NCI-H226 (cell line): ENCODE measurements around the gene SPACA7.

Source experiments
- DNase-seq: peaks from one replicate; pipeline ENCODE4 v3.0.0-alpha.2; 2015

SPACA7 gene

DNA sequence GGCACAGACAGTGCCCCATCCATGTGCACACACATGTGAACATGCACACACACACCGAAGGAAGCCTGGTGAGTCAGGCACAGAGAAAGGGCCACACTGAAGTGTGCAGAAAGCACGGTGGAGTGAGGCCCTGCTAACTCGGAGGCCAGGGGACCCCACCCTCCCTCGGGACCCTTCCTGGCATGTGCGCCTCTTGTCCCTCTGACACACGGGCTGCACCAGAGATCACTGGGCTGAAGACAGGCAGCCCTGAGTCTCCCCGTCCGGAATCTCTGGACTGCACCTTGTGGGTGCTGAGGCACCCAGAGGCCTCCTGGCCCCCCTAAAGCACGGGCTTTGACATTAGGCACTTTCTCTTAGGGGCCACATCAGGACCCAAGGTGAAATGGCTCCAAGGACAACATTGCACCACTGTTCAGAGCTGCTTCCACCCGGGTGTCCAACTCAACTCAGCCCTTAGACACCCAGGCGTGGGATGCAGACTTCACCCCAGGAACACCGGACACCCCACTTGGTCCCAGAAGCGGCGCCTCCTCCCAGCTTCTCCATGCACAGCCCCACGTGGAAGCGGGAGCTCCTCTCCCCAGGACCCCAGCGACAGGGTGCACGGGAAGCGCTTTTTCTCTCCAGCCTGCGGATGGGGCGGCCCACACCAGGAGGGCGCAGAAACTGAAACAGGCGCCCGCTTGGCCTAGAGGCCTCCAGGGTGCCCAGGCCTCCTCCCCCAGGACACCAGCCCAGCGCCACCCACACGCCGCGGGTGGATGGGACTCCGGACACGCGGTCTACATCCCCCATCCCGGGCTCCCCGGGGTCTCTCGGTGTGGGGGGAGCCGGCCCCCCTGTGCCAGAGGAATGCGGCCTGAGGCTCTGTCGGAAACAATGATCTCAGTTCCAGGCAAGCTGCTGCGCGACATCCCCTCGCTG, 90.2 kb downstream of the SPACA7 start:
- no peak for DNase-seq

- DNase-seq = no peak
Measured at GRCh38 chr13:112467236-112467635, 91.1 kb downstream of the SPACA7 start.

- no peak for DNase-seq
Measured at GRCh38 chr13:112468069-112468468, 91.9 kb downstream of the SPACA7 start.

DNA sequence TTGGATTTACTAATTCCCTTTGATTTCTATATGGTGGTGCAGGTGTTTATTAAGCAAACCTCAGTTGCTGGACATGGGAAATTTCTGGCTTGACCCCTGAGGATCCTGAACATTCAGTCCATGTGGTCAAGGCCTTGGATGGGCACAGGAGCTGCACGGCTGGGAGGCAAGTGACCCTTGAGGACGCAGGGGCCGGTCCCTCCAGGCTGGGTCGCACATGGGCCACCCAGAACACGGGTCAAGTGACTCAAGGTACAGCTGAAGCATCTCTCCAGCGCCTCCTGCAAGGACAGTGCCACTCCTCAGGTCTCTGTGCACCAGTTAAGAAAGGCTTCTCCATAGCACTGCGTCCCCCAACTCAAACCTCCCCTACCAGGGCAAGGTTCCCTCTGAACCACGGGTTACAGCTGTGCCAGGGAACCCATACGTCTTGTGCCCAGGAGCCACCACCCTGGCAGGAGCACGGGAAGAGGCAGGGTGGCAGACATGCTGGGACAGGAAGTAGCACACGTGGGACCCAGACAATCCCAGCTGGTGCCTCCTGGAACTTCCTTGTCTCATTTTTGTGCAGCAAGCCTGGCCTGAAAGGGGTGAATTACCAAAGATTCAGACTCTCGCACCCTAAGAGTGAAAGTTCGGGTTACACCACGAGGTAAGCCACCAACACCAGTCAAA, 93.1 kb downstream of the SPACA7 start:
- DNase-seq = no peak

DNA sequence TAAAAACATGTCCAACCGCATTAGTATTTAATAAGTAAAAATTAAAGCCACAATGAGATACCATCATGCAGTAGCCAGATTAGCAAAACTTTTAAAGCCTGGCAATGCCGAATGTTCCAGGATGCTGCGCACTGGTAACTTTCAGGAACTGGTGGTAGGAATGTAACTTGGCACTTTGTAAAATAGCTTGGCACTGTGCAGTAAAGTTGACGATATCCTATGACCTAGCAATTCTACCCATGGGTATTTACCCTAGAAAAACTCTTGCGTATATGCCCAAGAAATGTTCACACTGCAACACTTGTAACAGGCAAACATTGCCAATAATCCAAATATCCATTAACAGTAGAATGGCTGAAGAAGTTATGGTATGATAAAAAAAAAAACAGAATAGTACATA, 97.7 kb downstream of the SPACA7 start:
- DNase-seq = no peak

DNA sequence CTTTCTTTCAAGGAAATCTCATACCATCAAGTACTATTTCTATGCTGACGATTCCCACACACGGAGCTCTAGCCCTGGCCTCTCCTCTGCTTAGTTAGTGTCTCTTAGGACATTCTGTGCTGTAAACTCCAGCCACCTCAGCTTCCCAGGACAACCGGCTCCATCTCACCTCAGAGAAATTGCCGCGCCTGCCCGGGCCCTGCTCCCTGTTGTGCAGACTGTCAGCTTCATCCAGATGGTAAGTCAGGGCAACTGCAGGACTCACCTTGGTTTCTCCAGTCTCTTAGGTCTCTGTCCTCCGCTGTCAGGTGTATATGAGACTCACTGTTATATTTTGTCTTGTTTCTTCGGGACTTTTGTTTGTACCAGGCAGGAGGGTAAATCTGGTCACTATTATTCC, 98.7 kb downstream of the SPACA7 start:
- DNase-seq = no peak

- DNase-seq = no peak
Measured at GRCh38 chr13:112475889-112476288, 99.7 kb downstream of the SPACA7 start.

DNA sequence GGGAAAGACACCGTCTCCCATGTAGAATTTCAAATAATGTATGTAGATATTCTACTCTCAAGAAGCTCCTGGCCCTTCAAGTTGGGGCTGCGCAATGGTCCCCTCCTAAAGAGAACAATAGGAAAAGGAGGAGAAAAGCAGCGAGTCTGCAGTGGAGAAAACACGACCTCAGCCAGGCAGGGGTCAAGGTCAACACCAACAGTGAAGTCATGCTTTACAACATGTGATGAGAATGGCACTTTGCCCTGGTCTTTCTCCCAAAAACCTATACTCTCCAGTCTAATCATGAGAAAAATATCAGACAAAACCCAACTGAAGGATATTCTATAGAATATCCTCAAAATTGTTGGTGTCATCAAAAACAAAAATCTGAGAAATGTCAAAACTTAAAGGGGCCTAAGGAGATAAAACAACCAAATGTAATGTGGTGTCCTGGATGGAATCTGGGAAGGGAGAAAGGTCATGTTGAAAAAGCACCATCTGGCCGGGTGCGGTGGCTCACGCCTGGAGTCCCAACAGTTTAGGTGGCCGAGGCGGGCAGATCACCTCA, 101.0 kb downstream of the SPACA7 start:
- DNase-seq = no peak

- DNase-seq = no peak
Measured at GRCh38 chr13:112479389-112479788, 103.2 kb downstream of the SPACA7 start.

- DNase-seq = no peak
Measured at GRCh38 chr13:112481458-112481857, 105.3 kb downstream of the SPACA7 start.

DNA sequence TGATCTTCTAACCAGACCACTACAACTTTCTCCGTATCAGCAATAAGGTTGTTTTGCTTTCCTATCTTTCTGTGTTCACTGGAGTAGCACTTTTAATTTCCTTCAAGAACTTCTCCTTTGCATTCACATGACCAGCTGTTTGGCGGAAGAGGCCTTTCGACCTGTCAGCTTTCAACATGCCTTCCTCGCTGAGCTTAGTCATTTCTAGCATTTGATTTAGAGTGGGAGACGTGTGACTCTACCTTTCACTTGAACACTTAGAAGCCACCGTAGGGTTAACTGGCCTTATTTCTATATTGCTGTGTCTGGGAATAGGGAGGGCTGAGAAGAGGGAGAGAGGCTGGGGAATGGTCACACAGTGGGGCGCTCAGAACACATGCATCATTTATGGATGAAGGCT, 107.1 kb downstream of the SPACA7 start:
- no peak for DNase-seq
